ENCODE data around the gene PGF.

DNA sequence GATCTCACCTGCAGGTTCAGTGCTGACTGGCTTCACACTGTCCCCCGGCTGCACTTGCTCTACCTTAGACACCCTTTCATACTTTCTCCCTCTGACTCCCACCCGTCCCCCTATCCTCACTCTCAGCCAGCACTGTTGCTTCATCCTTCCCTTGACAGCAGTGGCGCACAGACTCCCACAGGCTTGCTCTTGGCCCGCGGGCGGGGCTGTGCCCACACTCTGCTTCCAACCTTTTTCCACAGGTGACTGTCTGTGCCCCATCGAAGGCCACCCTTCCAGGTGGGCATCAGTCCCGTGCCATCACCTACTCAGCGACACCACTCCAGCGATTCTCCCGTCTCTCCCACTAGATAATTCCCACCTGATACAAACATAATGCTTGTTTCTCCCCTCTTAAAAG is 31.3 kb downstream of the PGF start:
- TF ChIP-seq SPI1 (IDR thresholded peaks at IDR 0.05; ENCODE audit: low read depth, low read length) = no peak
- TF ChIP-seq TAF1 (IDR thresholded peaks at IDR 0.05; ENCODE audit: low read depth, low read length) = no peak
- TF ChIP-seq POLR2AphosphoS5 (IDR thresholded peaks at IDR 0.05; ENCODE audit: low read depth, low read length) = no peak
- no peak for TF ChIP-seq POLR2A (IDR thresholded peaks at IDR 0.05; ENCODE audit: low read depth, low read length)
- no peak for TF ChIP-seq POU2F2 (IDR thresholded peaks at IDR 0.05; ENCODE audit: low read depth, low read length)
- no peak for TF ChIP-seq PAX5 (IDR thresholded peaks at IDR 0.05; ENCODE audit: insufficient read depth, low read length, severe bottlenecking)
